NT2/D1 (cell line): ENCODE results near the gene CDH4.

Source experiments
- DNase-seq: peaks from one replicate; pipeline ENCODE4 v3.0.0-alpha.2; 2011; ENCODE audit warnings: low read depth, low spot score
- H3K27me3 ChIP-seq: 2 replicates; pipeline ENCODE4 v1.6.0; 2011; ENCODE audit warnings: mild to moderate bottlenecking; ENCODE audit not compliant: insufficient read length, insufficient read depth
- H3K36me3 ChIP-seq: 2 replicates; pipeline ENCODE4 v1.6.1; 2011; ENCODE audit warnings: mild to moderate bottlenecking, low read length, mixed read lengths; ENCODE audit not compliant: insufficient read depth, insufficient read length
- H3K4me1 ChIP-seq: 2 replicates; pipeline ENCODE4 v1.5.1; 2011; ENCODE audit not compliant: insufficient read depth, insufficient read length
- H3K4me3 ChIP-seq: 2 replicates; pipeline ENCODE4 v1.5.1; 2011; ENCODE audit warnings: low read depth; ENCODE audit not compliant: insufficient read length
- H3K9ac ChIP-seq: 2 replicates; pipeline ENCODE4 v1.6.0; 2011; ENCODE audit warnings: low read depth; ENCODE audit not compliant: insufficient read length
- H3K9me3 ChIP-seq: 2 replicates; pipeline ENCODE4 v1.5.1; 2011; ENCODE audit warnings: mild to moderate bottlenecking, low read length; ENCODE audit not compliant: insufficient read depth
- SUZ12 ChIP-seq: IDR thresholded peaks from 2 replicates; pipeline ENCODE4 v1.6.1; 2011; ENCODE audit not compliant: insufficient read length, insufficient read depth; ENCODE audit errors: extremely low read depth
- YY1 ChIP-seq: IDR thresholded peaks from 2 replicates; pipeline ENCODE4 v1.6.1; 2011; ENCODE audit not compliant: insufficient read length, insufficient read depth
- ZNF274 ChIP-seq: IDR thresholded peaks from 2 replicates; pipeline ENCODE4 v1.6.1; 2011; ENCODE audit warnings: mild to moderate bottlenecking, low read depth, low read length

CDH4 gene

GRCh38 chr20:61253640-61254511 is 1.8 kb downstream of the CDH4 start:
- peak overlapping the region; percentile 81 for H3K9ac ChIP-seq
- H3K4me3 ChIP-seq = peak overlapping the region; percentile 56
- H3K27me3 ChIP-seq = peaks cover 78% of the 10 kb centered on the region
- DNase-seq = no peak
- peaks cover 7% of the 10 kb centered on the region for H3K36me3 ChIP-seq
- TF ChIP-seq YY1 (no peak), ZNF274 (no peak), SUZ12 (no peak)
- H3K9me3 ChIP-seq = no peaks in the 10 kb centered on the region
- H3K4me1 ChIP-seq = peaks cover 12% of the 10 kb centered on the region

GRCh38 chr20:61254881-61255626 is 3.0 kb downstream of the CDH4 start:
- no peak for TF ChIP-seq SUZ12
- TF ChIP-seq ZNF274 = no peak
- no peak for TF ChIP-seq YY1

GRCh38 chr20:61256365-61256764 is 4.3 kb downstream of the CDH4 start:
- Histone ChIP-seq H3K9ac (no peak overlapping the region), H3K4me1 (peaks cover 11% of the 10 kb centered on the region), H3K4me3 (no peak overlapping the region), H3K27me3 (peaks cover 70% of the 10 kb centered on the region), H3K9me3 (no peaks in the 10 kb centered on the region), H3K36me3 (peaks cover 7% of the 10 kb centered on the region)
- DNase-seq = no peak
- no peak for TF ChIP-seq ZNF274
- TF ChIP-seq YY1 = no peak
- TF ChIP-seq SUZ12 = no peak

More at GRCh38 chr20:61254881-61255626, 3.0 kb downstream of the CDH4 start:
- Histone ChIP-seq H3K4me1 (peaks cover 12% of the 10 kb centered on the region), H3K9me3 (no peaks in the 10 kb centered on the region), H3K36me3 (peaks cover 7% of the 10 kb centered on the region), H3K4me3 (no peak overlapping the region), H3K27me3 (peaks cover 77% of the 10 kb centered on the region), H3K9ac (no peak overlapping the region)
- DNase-seq = no peak

GRCh38 chr20:61256824-61257223 is 4.8 kb downstream of the CDH4 start:
- H3K27me3 ChIP-seq = peaks cover 68% of the 10 kb centered on the region
- DNase-seq = no peak
- H3K4me3 ChIP-seq = no peak overlapping the region
- TF ChIP-seq ZNF274 (no peak), SUZ12 (no peak), YY1 (no peak)
- H3K4me1 ChIP-seq = peaks cover 9% of the 10 kb centered on the region
- no peak overlapping the region for H3K9ac ChIP-seq
- H3K9me3 ChIP-seq = no peaks in the 10 kb centered on the region
- peaks cover 7% of the 10 kb centered on the region for H3K36me3 ChIP-seq

GRCh38 chr20:61257611-61258010 is 5.5 kb downstream of the CDH4 start:
- no peaks in the 10 kb centered on the region for H3K9me3 ChIP-seq

GRCh38 chr20:61259741-61260140 is 7.7 kb downstream of the CDH4 start:
- Histone ChIP-seq H3K36me3 (peaks cover 10% of the 10 kb centered on the region), H3K27me3 (peaks cover 55% of the 10 kb centered on the region), H3K4me1 (no peaks in the 10 kb centered on the region), H3K9me3 (no peaks in the 10 kb centered on the region), H3K9ac (no peak overlapping the region), H3K4me3 (no peak overlapping the region)
- TF ChIP-seq SUZ12 = no peak
- TF ChIP-seq ZNF274 = no peak
- no peak for TF ChIP-seq YY1
- DNase-seq = no peak

More at GRCh38 chr20:61257611-61258010, 5.5 kb downstream of the CDH4 start:
- Histone ChIP-seq H3K4me3 (no peak overlapping the region), H3K27me3 (peaks cover 70% of the 10 kb centered on the region), H3K4me1 (peaks cover 9% of the 10 kb centered on the region), H3K9ac (no peak overlapping the region), H3K36me3 (peaks cover 7% of the 10 kb centered on the region)
- DNase-seq = no peak
- TF ChIP-seq SUZ12 = no peak
- no peak for TF ChIP-seq ZNF274

GRCh38 chr20:61260905-61261304 is 8.8 kb downstream of the CDH4 start:
- no peaks in the 10 kb centered on the region for H3K9me3 ChIP-seq
- H3K9ac ChIP-seq = no peak overlapping the region
- H3K36me3 ChIP-seq = peaks cover 3% of the 10 kb centered on the region
- TF ChIP-seq ZNF274 (no peak), SUZ12 (no peak), YY1 (no peak)
- H3K4me3 ChIP-seq = no peak overlapping the region
- H3K4me1 ChIP-seq = no peaks in the 10 kb centered on the region
- no peak for DNase-seq
- peaks cover 50% of the 10 kb centered on the region for H3K27me3 ChIP-seq
